Mammary epithelial cell (primary cell): Measurements from ENCODE around the gene SSBP4.

Experiments used
- CTCF ChIP-seq, 2 donors: IDR thresholded peaks in 1 of 2; conservative IDR thresholded peaks in 1 of 2; 2 replicates each; pipeline ENCODE4 v1.5.1; 2011 to 2012; ENCODE audit warnings: inconsistent platforms in 2 of 2, low read length in 2 of 2, mild to moderate bottlenecking in 2 of 2, control low read depth in 1 of 2, low read depth in 1 of 2; ENCODE audit not compliant: insufficient read depth in 1 of 2; ENCODE audit errors: extremely low read depth in 1 of 2
- EZH2 ChIP-seq: IDR thresholded peaks from 2 replicates; pipeline ENCODE4 v1.6.1; 2012; ENCODE audit warnings: low read length, inconsistent platforms, borderline replicate concordance

- no peak for TF ChIP-seq CTCF (conservative IDR thresholded peaks at IDR 0.05 in 1 of 2, IDR thresholded peaks at IDR 0.05 in 1 of 2; ENCODE audit: extremely low read depth in 1 of 2, insufficient read depth in 1 of 2, low read depth in 1 of 2, low read length in 2 of 2)
- TF ChIP-seq EZH2 = no peak
Observed at GRCh38 chr19:18433015-18433691, 14.0 kb downstream of the SSBP4 start.
